ENCODE results near the gene SIL1.
A peak's percentile ranks its signal among the peaks of the same experiment; 100 is the strongest.
"Not testable (repeated sequence)": the region's sequence is repeated elsewhere in the genome, so short reads cannot be mapped to it uniquely, and the experiment has no call there.

Gene SIL1

DNA sequence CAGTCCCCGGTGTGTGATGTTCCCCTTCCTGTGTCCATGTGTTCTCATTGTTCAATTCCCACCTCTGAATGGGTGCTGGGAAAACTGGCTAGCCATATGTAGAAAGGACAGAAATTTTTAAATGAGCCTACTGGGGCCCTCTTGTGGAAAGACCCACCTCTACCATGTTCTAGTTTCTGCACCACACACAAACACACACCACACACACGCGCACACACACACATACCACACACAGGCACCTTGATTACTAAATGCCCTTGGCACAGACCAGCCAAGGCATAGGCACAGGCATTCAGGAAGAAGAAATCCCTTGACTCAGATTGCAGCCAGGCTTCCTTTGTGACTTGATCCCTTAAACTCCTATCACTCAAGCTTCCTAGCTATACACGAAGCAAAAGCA is 60.5 kb downstream of the SIL1 start:
- DNase-seq: no peak

DNA sequence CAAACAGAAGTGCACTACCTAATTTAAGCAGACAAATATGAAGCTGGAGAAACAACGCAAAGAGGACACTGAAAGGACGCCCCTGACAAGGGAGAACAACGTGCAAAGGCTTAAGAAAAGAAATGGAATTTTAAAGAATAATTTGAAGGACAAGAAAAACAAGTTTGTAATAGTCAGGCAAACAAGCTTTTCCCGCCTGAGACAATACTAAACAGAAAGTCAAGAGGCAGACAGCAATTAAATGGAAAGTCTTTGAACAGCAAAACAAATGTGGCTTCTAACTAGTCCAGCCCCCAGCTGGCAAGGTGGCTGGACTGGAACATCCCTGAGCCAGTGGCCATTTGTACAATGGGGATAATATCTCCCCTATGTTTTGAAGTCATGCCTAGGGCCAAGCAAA is 63.3 kb downstream of the SIL1 start:
- DNase-seq: peak; percentile 48

DNA sequence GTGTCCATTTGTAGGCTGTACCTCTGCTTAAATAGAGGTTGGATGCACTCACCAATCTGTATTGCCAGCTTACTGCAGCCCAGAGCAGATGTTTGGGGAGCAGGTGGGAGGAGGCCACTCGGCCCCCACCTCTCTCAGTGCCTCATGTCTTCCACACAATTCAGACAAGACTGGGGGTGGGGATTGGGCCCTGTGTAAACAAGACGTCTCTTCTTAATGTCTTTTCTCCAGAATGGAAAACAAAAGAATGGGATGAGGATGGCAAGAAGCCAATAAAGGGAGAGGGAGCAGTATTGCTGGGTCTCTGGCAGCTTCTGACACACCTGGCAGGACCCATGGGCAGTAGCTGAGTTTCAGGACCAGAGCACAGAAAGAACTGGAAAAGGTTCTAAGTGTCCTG is 64.9 kb downstream of the SIL1 start:
- DNase-seq: peak; percentile 84

DNA sequence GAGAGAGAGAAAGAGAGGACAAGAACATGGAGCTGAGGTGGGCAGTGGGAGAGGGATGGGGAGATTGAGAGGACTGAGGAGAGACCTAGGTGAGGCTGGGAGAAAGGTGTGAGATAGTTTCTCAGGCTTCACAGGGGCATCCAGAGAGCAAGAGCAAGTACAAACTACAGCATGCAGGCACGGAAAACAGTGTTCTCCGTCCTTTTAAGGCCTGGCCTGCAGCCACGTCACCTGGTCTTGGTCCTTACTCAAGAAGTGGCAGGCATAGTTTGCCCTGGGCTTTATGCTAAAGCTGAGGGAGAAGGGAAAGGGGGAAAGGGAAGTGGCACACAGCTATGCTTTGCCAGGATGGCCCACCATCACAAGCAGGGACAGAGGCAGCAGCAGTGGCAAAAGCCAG is 65.7 kb downstream of the SIL1 start:
- DNase-seq: no peak

DNA sequence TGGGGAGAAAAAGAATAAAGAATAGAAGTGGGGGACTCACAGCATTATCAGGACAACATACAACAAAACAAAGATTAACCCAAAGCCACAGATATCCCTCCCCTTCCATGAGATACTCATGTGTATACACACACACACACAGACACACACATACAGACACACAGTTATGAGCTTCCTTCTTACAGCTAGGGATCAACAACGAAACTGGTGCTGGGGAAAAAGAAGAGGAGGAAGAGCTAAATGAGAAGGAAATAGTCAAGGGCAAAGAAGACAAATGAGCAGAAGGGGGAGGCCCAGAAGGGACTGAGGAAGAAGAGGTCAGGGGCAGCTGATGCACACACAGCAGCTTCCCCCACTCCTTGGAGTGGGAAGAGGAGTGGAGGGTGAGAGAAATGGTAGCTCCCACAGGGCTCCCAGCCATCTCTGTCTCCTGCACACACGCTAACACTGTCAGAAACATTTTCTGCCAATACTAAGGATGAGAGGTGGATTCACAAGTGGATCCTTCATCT is 66.2 kb downstream of the SIL1 start:
- no peak for DNase-seq

DNA sequence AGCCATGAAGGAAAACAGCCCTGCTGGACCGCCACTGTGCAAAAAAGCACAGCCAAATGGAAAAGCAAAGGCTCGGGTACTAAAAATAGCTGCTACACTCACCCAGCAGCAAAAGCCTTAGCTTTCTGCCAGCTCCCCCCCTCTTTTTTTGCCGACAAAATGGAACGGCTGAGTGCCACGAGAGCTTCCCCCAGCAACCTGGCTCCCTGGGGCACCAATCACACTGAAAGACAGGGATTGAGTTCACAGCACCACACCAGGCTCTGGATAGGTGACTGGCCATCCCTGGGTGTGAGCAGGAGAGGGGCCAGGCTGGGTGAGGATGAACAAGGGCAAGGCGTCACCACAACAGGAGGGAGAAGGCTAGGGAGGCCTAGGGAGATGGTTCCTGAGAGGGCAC is 66.7 kb downstream of the SIL1 start:
- DNase-seq: peak; percentile 40

DNA sequence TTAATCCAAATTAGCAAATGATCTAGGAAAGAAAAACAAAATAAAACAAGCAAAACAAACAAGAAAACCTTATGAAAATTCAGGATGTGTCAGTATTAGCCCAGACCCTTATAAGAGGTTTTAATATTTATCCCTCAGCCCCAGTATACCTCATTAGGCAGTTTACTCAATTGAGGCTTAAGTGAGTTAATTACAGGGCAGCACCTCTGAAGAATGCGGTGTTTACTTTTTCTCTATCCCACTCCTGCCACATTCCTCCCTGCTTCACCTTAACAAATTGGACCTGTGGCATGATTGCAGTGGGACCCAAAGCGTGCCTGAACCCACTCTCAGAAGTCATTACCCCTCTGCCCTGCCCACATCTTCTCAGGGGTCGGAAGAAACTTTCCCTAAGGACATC is 67.1 kb downstream of the SIL1 start:
- peak; percentile 40 for DNase-seq

DNA sequence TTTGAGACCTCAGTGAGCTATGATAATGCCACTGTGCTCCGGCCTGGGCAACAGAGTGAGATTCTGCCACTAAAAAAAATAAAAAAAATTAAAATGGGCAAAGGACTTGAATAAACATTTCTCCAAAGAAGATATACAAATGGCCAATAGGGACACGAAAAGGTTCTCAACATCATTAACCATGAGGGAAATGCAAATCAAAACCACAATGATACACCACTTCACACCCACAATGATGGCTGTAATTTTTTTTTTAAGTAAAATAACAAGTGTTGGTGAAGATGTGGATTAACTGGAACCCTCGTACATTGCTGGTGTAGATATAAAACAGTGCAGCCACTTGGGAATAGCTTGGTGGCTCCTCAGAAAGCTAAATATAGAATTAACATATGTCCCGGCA is 68.0 kb downstream of the SIL1 start:
- DNase-seq: no peak

DNA sequence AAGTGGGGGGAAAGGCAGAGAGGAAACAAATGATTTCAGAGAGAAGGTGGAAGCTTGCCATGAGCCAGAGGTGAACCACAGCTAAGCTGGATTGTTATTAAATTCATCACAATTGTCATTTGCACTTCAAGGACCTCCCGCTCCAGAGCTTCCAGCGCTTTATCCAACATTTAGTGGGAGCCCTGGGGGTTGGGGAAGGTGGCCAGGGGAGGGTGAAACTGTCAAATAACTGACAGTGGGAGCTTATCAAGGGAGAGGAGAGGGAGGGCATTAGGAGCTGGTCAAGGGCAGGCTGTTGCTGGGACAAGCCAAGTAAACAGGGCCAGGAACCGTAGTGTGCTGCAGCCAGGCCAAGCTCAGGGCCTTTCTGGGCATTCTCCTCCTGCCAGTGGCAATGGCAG is 71.5 kb downstream of the SIL1 start:
- no peak for DNase-seq

DNA sequence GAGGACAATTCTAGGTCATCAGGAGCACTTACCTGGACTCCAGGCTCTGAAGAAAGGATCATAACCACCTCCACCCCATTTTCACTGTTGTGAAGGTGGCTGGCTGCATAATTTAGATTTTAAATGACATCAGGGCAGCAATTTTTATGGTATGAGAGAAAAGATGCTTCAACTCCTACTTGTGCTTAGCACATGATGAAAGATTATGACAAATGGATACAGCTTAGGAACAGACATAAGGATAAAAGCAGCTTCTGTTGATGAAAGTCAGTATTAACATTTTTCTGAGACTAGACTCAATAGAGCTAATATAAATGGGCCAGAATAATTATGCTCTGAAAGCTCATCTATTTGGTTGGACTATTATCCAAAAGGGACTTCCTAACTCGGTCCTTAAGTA is 72.2 kb downstream of the SIL1 start:
- no peak for DNase-seq

DNA sequence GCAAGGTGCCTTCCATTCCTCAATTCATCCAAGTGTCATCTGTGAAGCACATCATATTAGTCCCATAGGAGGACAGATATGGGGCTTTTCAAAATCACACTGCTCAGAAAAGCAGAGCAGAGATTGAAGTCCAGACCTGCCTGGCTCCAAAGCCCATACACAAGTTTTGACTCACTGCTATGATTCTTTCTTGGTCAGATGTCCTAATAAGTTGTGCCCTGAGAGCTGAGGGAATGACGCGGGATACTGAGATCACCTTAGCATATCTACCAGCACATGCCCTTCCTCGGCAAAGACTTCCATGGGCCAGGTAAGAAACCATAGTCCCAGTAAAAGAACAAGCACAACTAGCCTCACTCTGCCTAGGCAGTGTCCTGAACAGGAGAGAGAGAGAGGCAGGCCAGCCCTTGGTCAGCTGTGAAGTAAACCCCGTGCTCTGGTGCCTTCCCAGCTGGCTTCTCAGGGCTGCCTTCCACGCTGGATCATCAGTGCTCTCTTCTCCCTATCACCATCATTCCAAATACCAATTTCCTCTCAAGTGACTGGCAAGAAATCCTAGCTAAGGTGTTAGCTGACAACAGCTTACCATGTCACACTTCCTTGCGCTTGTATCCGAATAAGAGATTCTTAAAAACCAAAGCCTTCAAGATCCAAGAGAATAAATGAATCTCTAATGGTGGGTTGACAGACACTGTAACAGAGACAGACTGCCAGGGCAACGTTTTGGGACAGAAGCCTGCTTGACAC is 73.2 kb downstream of the SIL1 start:
- no peak for DNase-seq

DNA sequence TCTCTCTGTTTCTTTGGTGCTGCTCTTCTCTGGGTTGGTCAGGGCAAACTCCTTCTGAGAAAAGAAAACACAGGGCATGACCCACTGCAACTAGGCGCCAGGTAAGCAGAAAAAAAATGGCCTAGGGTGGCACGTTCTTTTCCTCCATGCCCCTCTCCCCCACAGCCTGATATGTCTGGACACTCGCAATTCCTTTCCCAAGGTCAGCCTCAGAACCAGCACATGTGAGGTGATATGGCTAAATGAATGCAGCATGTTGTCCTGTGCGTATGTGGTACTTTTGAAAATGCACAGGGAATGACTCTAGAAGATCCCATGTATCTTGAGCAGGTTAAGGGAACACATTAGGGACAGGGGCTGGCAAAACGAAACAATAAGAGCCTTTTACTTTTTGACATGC is 77.0 kb downstream of the SIL1 start:
- DNase-seq: no peak

DNA sequence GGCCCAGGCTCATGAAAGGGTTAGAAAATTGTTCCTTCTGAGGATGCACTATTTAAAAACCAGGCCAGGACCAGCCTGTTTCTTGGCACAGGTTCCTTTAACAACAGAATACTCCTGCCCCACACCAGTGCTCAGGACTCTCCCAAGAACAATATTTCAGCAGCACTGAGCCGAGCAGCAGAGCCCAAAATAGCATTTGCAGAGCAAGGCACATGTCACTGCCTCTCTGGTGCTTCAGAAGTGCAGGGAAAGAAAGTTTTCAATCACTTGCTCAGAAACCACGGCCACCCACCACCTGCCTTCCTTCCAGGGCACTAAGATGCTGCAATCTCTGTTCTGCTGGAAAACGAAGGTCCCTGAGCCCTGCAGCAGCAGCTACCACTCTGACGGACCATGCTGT is 77.6 kb downstream of the SIL1 start:
- no peak for DNase-seq

DNA sequence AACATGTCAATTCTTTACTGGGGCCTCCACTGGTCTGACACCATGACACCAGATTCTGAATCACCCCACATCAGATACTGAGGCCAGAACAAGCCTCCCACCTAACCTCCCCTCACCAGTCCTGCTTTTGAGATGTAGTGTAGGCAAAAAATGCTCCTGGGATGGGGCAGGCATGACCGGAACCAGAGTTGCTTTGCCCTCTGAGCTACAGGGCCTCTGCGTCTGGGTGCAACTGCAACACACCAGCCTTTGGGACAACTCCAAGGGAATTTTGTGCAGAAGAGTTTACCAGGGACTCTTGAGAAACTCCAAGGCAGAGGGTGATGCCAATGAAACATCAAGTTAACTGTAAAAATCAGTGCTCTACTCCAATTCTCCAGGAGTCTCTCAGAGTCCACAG is 79.4 kb downstream of the SIL1 start:
- DNase-seq: no peak

DNA sequence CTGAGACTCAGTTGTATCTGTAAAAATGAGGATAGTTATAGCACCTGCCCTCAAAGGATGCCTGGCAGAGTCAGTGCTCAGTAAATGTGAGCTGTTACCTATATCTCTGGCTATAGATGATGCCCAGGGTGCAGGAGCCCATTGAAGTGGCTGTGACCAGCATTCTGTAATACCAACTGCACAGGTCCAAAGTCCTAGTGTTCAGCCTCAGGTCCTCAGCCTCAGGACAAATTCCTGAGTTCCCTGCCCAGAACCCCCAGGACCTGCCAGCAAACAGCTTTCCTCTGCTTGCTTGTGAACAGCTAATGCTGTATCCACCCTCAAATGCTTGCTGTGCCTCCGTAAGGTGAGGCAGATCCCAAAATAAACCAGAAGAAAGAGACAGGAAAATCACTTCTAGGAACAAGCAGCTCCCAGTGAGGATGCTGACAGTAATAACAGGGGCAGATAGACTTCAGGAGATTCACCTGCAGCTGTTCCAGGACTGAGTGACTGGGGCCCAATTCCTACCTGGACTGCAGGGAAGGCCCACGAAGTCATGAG is 80.8 kb downstream of the SIL1 start:
- DNase-seq: no peak

DNA sequence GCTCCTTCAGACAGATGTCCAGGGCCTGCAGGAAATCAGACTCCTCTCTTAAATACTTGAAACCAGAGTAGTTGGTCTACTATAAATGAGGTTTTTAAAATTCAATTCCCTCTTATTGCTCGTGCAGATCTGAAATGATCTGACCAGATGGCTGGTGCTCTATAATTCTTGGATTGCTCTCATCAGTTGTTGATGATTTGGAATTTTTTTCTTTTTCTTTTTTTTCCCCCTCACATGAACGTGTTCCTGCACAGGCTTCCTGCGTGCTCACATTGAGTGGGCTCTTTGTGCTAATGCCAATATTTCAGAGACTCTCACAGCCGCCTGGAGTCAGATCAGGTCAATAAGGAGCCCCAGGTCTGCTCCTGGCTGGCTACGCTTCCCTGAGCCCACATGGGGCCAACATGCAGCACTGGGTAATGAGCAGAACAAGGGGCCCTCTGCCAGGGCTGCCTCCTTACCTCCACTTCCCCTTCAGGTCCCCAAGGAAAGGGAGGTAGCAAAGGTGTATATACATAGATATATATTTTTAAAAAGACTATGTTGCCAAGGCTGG is 82.0 kb downstream of the SIL1 start:
- no peak for DNase-seq

DNA sequence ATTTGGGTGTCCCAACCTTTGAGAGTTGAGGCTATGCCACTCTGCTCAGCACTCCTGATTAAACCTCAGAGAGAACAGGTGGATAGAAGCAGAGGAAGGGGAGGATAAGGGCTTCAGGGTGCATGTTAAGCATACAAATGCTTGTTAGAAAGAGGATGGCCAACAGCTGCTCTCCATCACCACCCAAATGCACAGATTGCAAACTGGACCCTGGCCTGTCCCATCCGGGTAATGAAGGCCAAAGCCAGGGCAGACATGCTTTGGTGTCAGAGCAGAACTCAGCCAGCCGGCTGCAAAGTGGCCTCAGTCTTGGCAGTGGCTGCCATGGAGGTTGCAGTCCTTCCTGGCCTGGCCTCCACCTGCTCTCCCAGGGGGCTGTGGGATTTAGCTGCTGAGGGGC is 84.3 kb downstream of the SIL1 start:
- DNase-seq: no peak

DNA sequence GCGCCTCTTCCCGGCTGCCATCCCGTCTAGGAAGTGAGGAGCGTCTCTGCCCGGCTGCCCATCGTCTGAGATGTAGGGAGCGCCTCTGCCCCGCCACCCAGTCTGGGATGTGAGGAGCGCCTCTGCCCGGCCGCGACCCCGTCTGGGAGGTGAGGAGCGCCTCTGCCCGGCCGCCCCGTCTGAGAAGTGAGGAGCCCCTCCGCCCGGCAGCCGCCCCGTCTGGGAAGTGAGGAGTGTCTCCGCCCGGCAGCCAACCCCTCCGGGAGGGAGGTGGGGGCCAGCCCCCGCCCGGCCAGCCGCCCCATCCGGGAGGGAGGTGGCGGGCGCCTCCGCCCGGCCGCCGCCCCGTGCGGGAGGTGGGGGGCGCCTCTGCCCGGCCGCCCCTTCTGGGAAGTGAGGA is 85.8 kb downstream of the SIL1 start:
- DNase-seq: not testable (repeated sequence)

DNA sequence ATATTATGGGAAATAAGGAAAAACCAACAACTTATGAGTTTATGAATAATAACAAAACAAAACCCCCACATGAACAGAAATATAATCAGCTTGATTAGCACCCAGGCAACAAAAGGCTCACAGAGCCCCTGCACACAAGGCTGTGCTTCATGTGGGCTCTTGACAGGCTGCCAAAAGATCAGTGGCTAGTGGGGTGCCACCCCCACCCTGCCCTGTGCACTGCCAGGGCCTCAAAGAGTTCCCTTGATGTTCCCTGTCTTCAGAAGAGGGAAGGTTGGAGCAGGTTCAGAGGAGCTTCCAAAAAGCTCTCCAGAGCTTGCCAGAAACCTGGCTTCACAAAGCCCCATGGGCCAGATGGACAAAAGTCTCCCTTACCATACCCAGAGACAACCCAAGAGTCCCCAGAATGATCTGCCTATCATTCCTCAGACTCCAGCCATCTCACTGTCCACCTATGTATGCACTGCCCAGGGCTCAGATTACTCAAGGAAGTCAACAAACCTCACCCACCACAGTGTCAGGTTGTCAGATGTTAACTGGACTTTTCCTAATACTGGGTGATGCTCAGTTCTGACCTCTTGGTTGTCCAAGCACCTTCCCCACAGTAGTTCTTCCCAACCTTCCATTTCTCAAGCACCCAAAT is 87.5 kb downstream of the SIL1 start:
- DNase-seq: peak; percentile 12

DNA sequence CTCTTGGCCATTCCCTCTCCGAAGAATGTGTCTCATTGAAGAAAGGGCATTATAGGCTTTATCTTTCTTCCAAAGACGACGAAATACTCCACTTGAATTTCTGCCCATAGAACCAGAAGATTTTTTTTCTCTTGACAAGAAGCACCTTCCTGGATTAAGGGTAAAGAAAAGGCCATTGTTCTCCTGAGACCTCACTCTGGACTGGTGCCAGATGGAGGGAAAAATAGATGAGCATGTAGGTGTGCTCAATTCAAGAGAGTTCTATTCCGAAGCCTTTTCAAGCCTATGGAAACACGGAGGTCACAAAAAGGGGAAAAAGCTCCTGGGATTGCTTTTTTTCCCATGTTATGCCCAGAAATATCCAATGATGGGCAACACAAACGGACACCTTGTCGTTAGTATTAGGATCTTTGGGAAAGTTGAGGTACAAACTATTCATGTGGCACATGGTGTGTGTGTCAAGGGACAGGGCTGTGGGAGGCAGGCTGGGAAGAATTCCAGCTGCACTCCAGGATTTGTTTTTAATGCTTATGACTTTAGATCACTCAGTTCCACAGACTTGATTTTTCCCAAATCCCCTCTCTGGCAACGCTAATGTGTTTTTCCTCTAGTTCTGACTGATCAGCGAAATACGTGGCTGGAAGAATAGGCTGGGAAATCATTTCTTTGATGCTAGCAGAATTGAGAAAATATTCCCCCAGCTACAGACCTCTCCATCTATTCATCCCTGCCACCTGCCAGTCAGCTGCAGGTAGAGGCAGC is 89.9 kb downstream of the SIL1 start:
- DNase-seq: peak; percentile 75

DNA sequence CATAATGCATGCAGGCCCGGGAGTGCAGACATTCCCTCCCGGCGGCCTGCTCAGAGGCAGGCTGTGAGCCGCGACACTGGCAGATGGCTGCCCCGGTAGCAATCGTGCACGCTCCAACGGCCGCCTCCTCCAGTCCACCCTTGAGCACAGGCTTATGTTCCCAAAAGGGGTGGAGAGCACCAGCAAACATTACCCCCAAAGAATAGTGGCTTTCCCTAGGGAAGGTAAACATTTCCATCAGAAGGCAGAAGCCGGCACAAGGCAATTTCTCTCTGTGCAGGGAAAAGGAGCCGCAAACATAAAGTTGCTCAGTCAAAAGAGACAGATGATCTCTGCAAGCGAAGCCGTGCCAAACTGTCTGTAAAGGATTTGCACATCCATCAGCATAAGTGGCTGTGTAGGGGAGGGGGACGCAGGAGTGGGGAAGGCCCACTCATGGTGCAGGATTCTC is 92.5 kb downstream of the SIL1 start:
- DNase-seq: peak; percentile 74

DNA sequence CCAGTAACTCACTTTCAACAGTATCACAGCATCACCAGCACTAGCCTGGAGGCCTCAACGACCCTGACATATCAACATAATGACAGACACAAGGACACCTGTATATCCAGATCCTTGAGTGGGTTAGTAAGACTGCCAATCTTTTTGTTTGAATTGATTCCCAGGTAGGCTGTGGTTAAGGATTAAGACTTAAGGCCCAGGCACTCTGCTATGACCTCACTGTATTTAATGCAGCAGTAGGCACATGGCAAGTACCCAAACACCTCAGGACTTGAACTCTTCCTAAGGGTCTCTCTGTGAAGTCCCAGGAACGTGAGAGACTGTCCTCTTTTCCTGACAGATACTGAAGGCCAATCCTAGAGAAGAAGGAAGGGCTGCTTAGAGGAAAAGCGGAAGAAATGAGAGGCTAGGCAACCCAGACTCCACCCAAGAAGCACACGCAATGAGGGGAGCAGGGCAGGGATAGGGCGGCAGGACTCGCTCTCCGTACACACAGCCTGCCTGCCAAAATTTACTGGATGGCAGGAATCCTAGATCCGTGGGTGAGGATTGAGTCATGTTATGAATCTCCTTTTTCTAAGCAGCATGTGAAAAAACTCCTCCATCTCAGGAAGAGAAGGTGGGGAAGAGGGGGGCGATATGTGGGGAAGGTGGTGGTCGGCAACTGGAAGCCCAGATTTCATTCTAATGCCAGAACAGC is 93.4 kb downstream of the SIL1 start:
- no peak for DNase-seq

DNA sequence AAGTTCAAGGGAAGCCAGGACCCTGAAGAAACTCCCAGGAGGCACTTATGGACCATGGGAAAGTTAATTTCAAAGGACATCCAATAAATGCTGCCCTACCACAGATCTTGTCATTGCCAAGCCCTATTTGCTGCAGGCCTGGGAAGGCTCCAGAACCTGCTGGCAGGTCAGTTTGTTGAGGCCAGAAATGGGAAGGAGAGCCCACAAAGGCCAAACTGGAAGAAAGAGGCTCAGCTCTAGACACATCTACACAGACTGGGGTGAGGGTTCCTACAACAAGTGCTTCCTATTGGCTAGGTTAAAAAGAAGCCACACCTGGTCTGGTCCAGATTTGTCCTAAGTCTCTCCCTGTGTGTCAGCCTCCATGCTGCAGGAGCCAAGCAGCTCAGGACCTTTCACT is 94.4 kb downstream of the SIL1 start:
- DNase-seq: no peak
